H9 (cell line): ENCODE measurements around the gene CLK4. TPM values are rescaled to one million over a fixed set of nuclear protein-coding genes. Genes with fewer than 3 reads are reported as not detected.

ENCODE experiments used
- DNase-seq: peaks from one replicate; pipeline ENCODE4 v3.0.0-alpha.2; 2017
- H2AFZ ChIP-seq: one replicate; pipeline ENCODE4 v1.6.1; 2013; ENCODE audit warnings: mild to moderate bottlenecking, low read length, control low read depth, moderate library complexity
- H2AK5ac ChIP-seq: 2 replicates; pipeline ENCODE4 v1.6.1; 2013; ENCODE audit warnings: low read length, control low read depth, mixed read lengths; ENCODE audit not compliant: insufficient read length
- H2BK120ac ChIP-seq: one replicate; pipeline ENCODE4 v1.6.1; 2013; ENCODE audit warnings: low read depth, mild to moderate bottlenecking, low read length, control low read depth, inconsistent platforms; ENCODE audit not compliant: poor library complexity, severe bottlenecking
- H2BK12ac ChIP-seq: 2 replicates; pipeline ENCODE4 v1.6.1; 2013; ENCODE audit warnings: low read length, control low read depth, mixed read lengths, low read depth; ENCODE audit not compliant: insufficient read length
- H2BK15ac ChIP-seq: 2 replicates; pipeline ENCODE4 v1.6.1; 2013; ENCODE audit warnings: low read depth, low read length, control low read depth
- H2BK20ac ChIP-seq: one replicate; pipeline ENCODE4 v1.6.1; 2013; ENCODE audit warnings: low read depth, mild to moderate bottlenecking, low read length, control low read depth, inconsistent platforms; ENCODE audit not compliant: poor library complexity, severe bottlenecking
- H2BK5ac ChIP-seq: 2 replicates; pipeline ENCODE4 v1.6.1; 2013; ENCODE audit warnings: low read length, control low read depth, mixed read lengths; ENCODE audit not compliant: insufficient read length
- H3K14ac ChIP-seq: 2 replicates; pipeline ENCODE4 v1.6.1; 2013; ENCODE audit warnings: low read length, control low read depth; ENCODE audit not compliant: insufficient read depth
- H3K18ac ChIP-seq: 2 replicates; pipeline ENCODE4 v1.6.1; 2013; ENCODE audit warnings: low read depth, mild to moderate bottlenecking, mixed read lengths, low read length, control low read depth; ENCODE audit not compliant: insufficient read length
- H3K23ac ChIP-seq: 2 replicates; pipeline ENCODE4 v1.6.1; 2013; ENCODE audit warnings: low read length, control low read depth, mixed read lengths, low read depth; ENCODE audit not compliant: insufficient read length
- H3K23me2 ChIP-seq: 2 replicates; pipeline ENCODE4 v1.6.1; 2013; ENCODE audit warnings: low read depth, mild to moderate bottlenecking, mixed read lengths, low read length, control low read depth; ENCODE audit not compliant: insufficient read length, poor library complexity, severe bottlenecking
- H3K27ac ChIP-seq: 2 replicates; pipeline ENCODE4 v1.5.1; 2013; ENCODE audit warnings: low read length, control low read depth, mixed read lengths, low read depth; ENCODE audit not compliant: insufficient read length
- H3K27me3 ChIP-seq: 2 replicates; pipeline ENCODE4 v1.6.1; 2013; ENCODE audit warnings: low read length, control low read depth, inconsistent platforms; ENCODE audit not compliant: insufficient read depth
- H3K4ac ChIP-seq: 2 replicates; pipeline ENCODE4 v1.6.1; 2013; ENCODE audit warnings: low read depth, mild to moderate bottlenecking, control low read depth, inconsistent platforms, low read length, moderate library complexity
- H3K4me1 ChIP-seq: 2 replicates; pipeline ENCODE4 v1.6.1; 2013; ENCODE audit warnings: low read length, control low read depth, inconsistent platforms; ENCODE audit not compliant: insufficient read depth
- H3K4me2 ChIP-seq: 2 replicates; pipeline ENCODE4 v1.6.1; 2013; ENCODE audit warnings: low read length, control low read depth, mixed read lengths; ENCODE audit not compliant: insufficient read length, insufficient read depth
- H3K56ac ChIP-seq: 2 replicates; pipeline ENCODE4 v1.6.1; 2013; ENCODE audit warnings: low read depth, mild to moderate bottlenecking, mixed read lengths, low read length, control low read depth; ENCODE audit not compliant: insufficient read length
- H3K79me1 ChIP-seq: 2 replicates; pipeline ENCODE4 v1.6.1; 2013; ENCODE audit warnings: low read depth, mild to moderate bottlenecking, moderate library complexity, low read length, control low read depth, inconsistent platforms; ENCODE audit not compliant: insufficient read depth, poor library complexity, severe bottlenecking
- H3K79me2 ChIP-seq: 2 replicates; pipeline ENCODE4 v1.6.1; 2013; ENCODE audit warnings: low read length, control low read depth, inconsistent platforms; ENCODE audit not compliant: insufficient read depth
- H3K9ac ChIP-seq: 2 replicates; pipeline ENCODE4 v1.6.1; 2013; ENCODE audit warnings: low read length, control low read depth, mixed read lengths; ENCODE audit not compliant: insufficient read length; ENCODE audit errors: extremely low read depth
- H3K9me3 ChIP-seq: one replicate; pipeline ENCODE4 v1.6.1; 2013; ENCODE audit warnings: low read depth, low read length, inconsistent platforms; ENCODE audit not compliant: control insufficient read depth
- H3T11ph ChIP-seq: one replicate; pipeline ENCODE4 v1.6.1; 2013; ENCODE audit warnings: mild to moderate bottlenecking, low read length, control low read depth, inconsistent platforms
- H4K20me1 ChIP-seq: one replicate; pipeline ENCODE4 v1.6.1; 2013; ENCODE audit not compliant: control insufficient read depth, insufficient read length, insufficient read depth
- H4K5ac ChIP-seq: 2 replicates; pipeline ENCODE4 v1.6.1; 2013; ENCODE audit warnings: low read depth, mild to moderate bottlenecking, mixed read lengths, low read length, control low read depth; ENCODE audit not compliant: insufficient read length
- H4K8ac ChIP-seq: replicated peaks from 2 replicates; pipeline ENCODE4 v1.6.1; 2013; ENCODE audit warnings: low read length, control low read depth, mixed read lengths, low read depth; ENCODE audit not compliant: insufficient read length
- H4K91ac ChIP-seq: 2 replicates; pipeline ENCODE4 v1.6.1; 2013; ENCODE audit warnings: low read depth, mild to moderate bottlenecking, moderate library complexity, mixed read lengths, low read length, control low read depth; ENCODE audit not compliant: insufficient read length
- H3K27ac Mint-ChIP-seq, 3 experiments: 2 replicates in 2 of 3; 3 replicates in 1 of 3; pipeline ENCODE4 v1.8.0; 2020 to 2021; ENCODE audit warnings: mixed read lengths in 3 of 3, mild to moderate bottlenecking in 1 of 3, moderate library complexity in 1 of 3
- H3K27me3 Mint-ChIP-seq: 2 replicates; pipeline ENCODE4 v1.8.0; 2021; ENCODE audit warnings: low read depth, mild to moderate bottlenecking, moderate library complexity, mixed read lengths
- H3K36me3 Mint-ChIP-seq, 3 experiments: 2 replicates in 2 of 3; 3 replicates in 1 of 3; pipeline ENCODE4 v1.8.0; 2020 to 2021; ENCODE audit warnings: low read depth in 3 of 3, mixed read lengths in 3 of 3; ENCODE audit not compliant: insufficient read depth in 1 of 3
- H3K4me1 Mint-ChIP-seq, 2 experiments: 2 replicates each; pipeline ENCODE4 v1.8.0; 2020; ENCODE audit warnings: mixed read lengths in 2 of 2
- H3K4me3 Mint-ChIP-seq, 2 experiments: 2 replicates in 1 of 2; 3 replicates in 1 of 2; pipeline ENCODE4 v1.8.0; 2020 to 2021; ENCODE audit warnings: mild to moderate bottlenecking in 2 of 2, mixed read lengths in 2 of 2, moderate library complexity in 1 of 2
- H3K9me3 Mint-ChIP-seq, 2 experiments: 2 replicates in 1 of 2; 3 replicates in 1 of 2; pipeline ENCODE4 v1.8.0; 2020; ENCODE audit warnings: mild to moderate bottlenecking in 2 of 2, mixed read lengths in 2 of 2, moderate library complexity in 1 of 2
- CTCF ChIP-seq: fragments of 200-600 bp; sonication (generic); conservative IDR thresholded peaks from 3 replicates; pipeline ENCODE4 v1.8.0; 2021; ENCODE audit warnings: antibody characterized with exemption, mild to moderate bottlenecking
- WGBS: extraction: QIAGEN DNeasy Blood & Tissue Kit; methylation state at CpG from one replicate; pipeline ENCODE4 v1.1.7; 2013; ENCODE audit warnings: missing lambda C conversion rate, low lambda C conversion rate, mixed read lengths; ENCODE audit not compliant: insufficient read length; ENCODE audit errors: extremely low coverage; 5-methylcytosine and 5-hydroxymethylcytosine counted together
- total RNA-seq: library from RNA; stranded (reverse); gene quantifications from 2 replicates; pipeline ENCODE4 v1.2.1, GENCODE V29; 2021

The CLK4 gene
- total RNA-seq, 1 experiment from 2014 or later, result 12.5 TPM

- H3K4me3 Mint-ChIP-seq, result no peak overlapping the region
- Histone ChIP-seq H3K79me2 (no peaks in the 10 kb centered on the region), H3K56ac (no peak overlapping the region), H4K8ac (no peak overlapping the region), H3K23ac (no peak overlapping the region), H3K9me3 (peaks cover 13% of the 10 kb centered on the region), H2BK120ac (no peak overlapping the region), H4K91ac (no peak overlapping the region), H3K27ac (no peak overlapping the region), H3K18ac (no peak overlapping the region), H3T11ph (no peak overlapping the region), H2BK15ac (no peak overlapping the region), H2AK5ac (no peak overlapping the region), H2BK12ac (no peak overlapping the region), H3K4me2 (no peak overlapping the region), H3K79me1 (no peaks in the 10 kb centered on the region), H4K5ac (no peak overlapping the region), H3K4me1 (no peaks in the 10 kb centered on the region), H3K14ac (no peak overlapping the region), H3K23me2 (no peaks in the 10 kb centered on the region), H2AFZ (no peak overlapping the region), H3K9ac (no peak overlapping the region), H3K27me3 (no peaks in the 10 kb centered on the region), H2BK20ac (no peak overlapping the region), H4K20me1 (no peaks in the 10 kb centered on the region), H3K4ac (no peak overlapping the region), H2BK5ac (no peak overlapping the region)
- 100% methylated on average over 1 of the region's 3 CpGs for WGBS
- DNase-seq, result no peak
- TF ChIP-seq CTCF, result no peak
- H3K27ac Mint-ChIP-seq, result no peak overlapping the region
- peaks cover 15 to 18% of the 10 kb centered on the region in 2 experiments for H3K9me3 Mint-ChIP-seq
- no peaks in the 10 kb centered on the region for H3K4me1 Mint-ChIP-seq
- H3K36me3 Mint-ChIP-seq, result peaks cover 60 to 83% (median 79%) of the 10 kb centered on the region in 3 experiments
- H3K27me3 Mint-ChIP-seq, result no peaks in the 10 kb centered on the region
Observed at GRCh38 chr5:178606269-178606668, 20.6 kb downstream of the CLK4 start.
